IPS-20b (cell line): ENCODE results near the gene EXT2.
A peak's percentile ranks its signal among the peaks of the same experiment; 100 is the strongest.

Experiments
- H3K27ac ChIP-seq: one replicate; pipeline ENCODE4 v1.5.1; 2013; ENCODE audit warnings: low read length
- H3K27me3 ChIP-seq: 2 replicates; pipeline ENCODE4 v1.6.1; 2013; ENCODE audit warnings: mild to moderate bottlenecking, low read length, inconsistent platforms; ENCODE audit not compliant: insufficient read depth
- H3K36me3 ChIP-seq: 2 replicates; pipeline ENCODE4 v1.6.1; 2013; ENCODE audit warnings: low read depth, mild to moderate bottlenecking, inconsistent platforms, low read length, moderate library complexity; ENCODE audit not compliant: insufficient read depth
- H3K4me1 ChIP-seq: 2 replicates; pipeline ENCODE4 v1.6.1; 2013; ENCODE audit warnings: mild to moderate bottlenecking, control low read depth, inconsistent platforms, low read length, moderate library complexity; ENCODE audit not compliant: insufficient read depth
- H3K4me3 ChIP-seq: 2 replicates; pipeline ENCODE4 v1.5.1; 2013; ENCODE audit warnings: mild to moderate bottlenecking, low read length, inconsistent platforms
- H3K9ac ChIP-seq: 2 replicates; pipeline ENCODE4 v1.6.1; 2013; ENCODE audit warnings: low read depth, mild to moderate bottlenecking, inconsistent platforms, low read length, moderate library complexity
- H3K9me3 ChIP-seq: 2 replicates; pipeline ENCODE4 v1.6.1; 2013; ENCODE audit warnings: mild to moderate bottlenecking, low read depth, low read length, inconsistent platforms; ENCODE audit not compliant: insufficient read depth

The EXT2 gene

GRCh38 chr11:44067266-44067665 is 28.2 kb upstream of the EXT2 start:
- Histone ChIP-seq H3K4me1 (peaks cover 25% of the 10 kb centered on the region; the same call in 1 of the 2 replicates), H3K9me3 (no peaks in the 10 kb centered on the region), H3K4me3 (peak overlapping the region; percentile 88), H3K27ac (no peak overlapping the region), H3K9ac (peak overlapping the region; percentile 93; the same call in 1 of the 2 replicates), H3K36me3 (no peaks in the 10 kb centered on the region), H3K27me3 (peaks cover 12% of the 10 kb centered on the region; the same call in 1 of the 2 replicates)

GRCh38 chr11:44068180-44068579 is 27.3 kb upstream of the EXT2 start:
- Histone ChIP-seq H3K27me3 (peaks cover 12% of the 10 kb centered on the region; the same call in 1 of the 2 replicates), H3K36me3 (no peaks in the 10 kb centered on the region), H3K4me1 (peaks cover 21% of the 10 kb centered on the region; the same call in 1 of the 2 replicates), H3K27ac (no peak overlapping the region), H3K4me3 (no peak overlapping the region), H3K9ac (no peak overlapping the region), H3K9me3 (no peaks in the 10 kb centered on the region)

GRCh38 chr11:44071157-44071556 is 24.3 kb upstream of the EXT2 start:
- H3K9me3 ChIP-seq, result no peaks in the 10 kb centered on the region
- no peak overlapping the region for H3K27ac ChIP-seq
- H3K4me1 ChIP-seq, result peaks cover 8% of the 10 kb centered on the region; the same call in 1 of the 2 replicates
- peaks cover 12% of the 10 kb centered on the region; the same call in 1 of the 2 replicates for H3K27me3 ChIP-seq
- H3K36me3 ChIP-seq, result no peaks in the 10 kb centered on the region
- no peak overlapping the region for H3K4me3 ChIP-seq
- no peak overlapping the region for H3K9ac ChIP-seq

GRCh38 chr11:44072757-44073658 is 22.5 kb upstream of the EXT2 start:
- no peak overlapping the region for H3K27ac ChIP-seq
- H3K27me3 ChIP-seq, result no peaks in the 10 kb centered on the region
- H3K4me1 ChIP-seq, result no peaks in the 10 kb centered on the region
- H3K36me3 ChIP-seq, result no peaks in the 10 kb centered on the region
- no peaks in the 10 kb centered on the region for H3K9me3 ChIP-seq
- no peak overlapping the region for H3K9ac ChIP-seq
- H3K4me3 ChIP-seq, result no peak overlapping the region

- H3K4me3 ChIP-seq, result no peak overlapping the region
- H3K9ac ChIP-seq, result no peak overlapping the region
- H3K27me3 ChIP-seq, result no peaks in the 10 kb centered on the region
- no peaks in the 10 kb centered on the region for H3K9me3 ChIP-seq
- H3K4me1 ChIP-seq, result no peaks in the 10 kb centered on the region
- H3K36me3 ChIP-seq, result no peaks in the 10 kb centered on the region
- no peak overlapping the region for H3K27ac ChIP-seq
Observed at GRCh38 chr11:44078794-44079193, 16.7 kb upstream of the EXT2 start.

- Histone ChIP-seq H3K36me3 (no peaks in the 10 kb centered on the region), H3K9ac (no peak overlapping the region), H3K9me3 (no peaks in the 10 kb centered on the region), H3K4me3 (no peak overlapping the region), H3K27ac (no peak overlapping the region), H3K4me1 (no peaks in the 10 kb centered on the region), H3K27me3 (no peaks in the 10 kb centered on the region)
Observed at GRCh38 chr11:44079376-44079775, 16.1 kb upstream of the EXT2 start.

GRCh38 chr11:44080951-44081350 is 14.5 kb upstream of the EXT2 start:
- Histone ChIP-seq H3K9ac (no peak overlapping the region), H3K36me3 (no peaks in the 10 kb centered on the region), H3K9me3 (no peaks in the 10 kb centered on the region), H3K27ac (no peak overlapping the region), H3K27me3 (no peaks in the 10 kb centered on the region), H3K4me1 (no peaks in the 10 kb centered on the region), H3K4me3 (no peak overlapping the region)

- Histone ChIP-seq H3K4me1 (no peaks in the 10 kb centered on the region), H3K4me3 (no peak overlapping the region), H3K27me3 (no peaks in the 10 kb centered on the region), H3K27ac (no peak overlapping the region), H3K9me3 (no peaks in the 10 kb centered on the region), H3K36me3 (no peaks in the 10 kb centered on the region), H3K9ac (no peak overlapping the region)
Observed at GRCh38 chr11:44082645-44083044, 12.8 kb upstream of the EXT2 start.

GRCh38 chr11:44083433-44083832 is 12.0 kb upstream of the EXT2 start:
- no peak overlapping the region for H3K27ac ChIP-seq
- H3K9me3 ChIP-seq, result no peaks in the 10 kb centered on the region
- H3K36me3 ChIP-seq, result no peaks in the 10 kb centered on the region
- H3K9ac ChIP-seq, result no peak overlapping the region
- H3K4me1 ChIP-seq, result no peaks in the 10 kb centered on the region
- no peak overlapping the region for H3K4me3 ChIP-seq
- H3K27me3 ChIP-seq, result no peaks in the 10 kb centered on the region

GRCh38 chr11:44083906-44084305 is 11.6 kb upstream of the EXT2 start:
- no peak overlapping the region for H3K4me3 ChIP-seq
- no peaks in the 10 kb centered on the region for H3K27me3 ChIP-seq
- H3K4me1 ChIP-seq, result no peaks in the 10 kb centered on the region
- no peaks in the 10 kb centered on the region for H3K36me3 ChIP-seq
- H3K27ac ChIP-seq, result no peak overlapping the region
- no peak overlapping the region for H3K9ac ChIP-seq
- no peaks in the 10 kb centered on the region for H3K9me3 ChIP-seq

- Histone ChIP-seq H3K27me3 (no peaks in the 10 kb centered on the region), H3K9me3 (no peaks in the 10 kb centered on the region), H3K36me3 (no peaks in the 10 kb centered on the region; the same call in 1 of the 2 replicates), H3K4me1 (no peaks in the 10 kb centered on the region), H3K4me3 (no peak overlapping the region), H3K27ac (no peak overlapping the region), H3K9ac (no peak overlapping the region)
Observed at GRCh38 chr11:44085330-44085729, 10.1 kb upstream of the EXT2 start.

- Histone ChIP-seq H3K9me3 (no peaks in the 10 kb centered on the region), H3K4me3 (no peak overlapping the region), H3K9ac (no peak overlapping the region), H3K36me3 (no peaks in the 10 kb centered on the region; the same call in 1 of the 2 replicates), H3K4me1 (no peaks in the 10 kb centered on the region), H3K27me3 (no peaks in the 10 kb centered on the region), H3K27ac (no peak overlapping the region)
Observed at GRCh38 chr11:44088377-44088776, 7.1 kb upstream of the EXT2 start.
